Measurements from ENCODE around the gene NUDT16L1.

DNA sequence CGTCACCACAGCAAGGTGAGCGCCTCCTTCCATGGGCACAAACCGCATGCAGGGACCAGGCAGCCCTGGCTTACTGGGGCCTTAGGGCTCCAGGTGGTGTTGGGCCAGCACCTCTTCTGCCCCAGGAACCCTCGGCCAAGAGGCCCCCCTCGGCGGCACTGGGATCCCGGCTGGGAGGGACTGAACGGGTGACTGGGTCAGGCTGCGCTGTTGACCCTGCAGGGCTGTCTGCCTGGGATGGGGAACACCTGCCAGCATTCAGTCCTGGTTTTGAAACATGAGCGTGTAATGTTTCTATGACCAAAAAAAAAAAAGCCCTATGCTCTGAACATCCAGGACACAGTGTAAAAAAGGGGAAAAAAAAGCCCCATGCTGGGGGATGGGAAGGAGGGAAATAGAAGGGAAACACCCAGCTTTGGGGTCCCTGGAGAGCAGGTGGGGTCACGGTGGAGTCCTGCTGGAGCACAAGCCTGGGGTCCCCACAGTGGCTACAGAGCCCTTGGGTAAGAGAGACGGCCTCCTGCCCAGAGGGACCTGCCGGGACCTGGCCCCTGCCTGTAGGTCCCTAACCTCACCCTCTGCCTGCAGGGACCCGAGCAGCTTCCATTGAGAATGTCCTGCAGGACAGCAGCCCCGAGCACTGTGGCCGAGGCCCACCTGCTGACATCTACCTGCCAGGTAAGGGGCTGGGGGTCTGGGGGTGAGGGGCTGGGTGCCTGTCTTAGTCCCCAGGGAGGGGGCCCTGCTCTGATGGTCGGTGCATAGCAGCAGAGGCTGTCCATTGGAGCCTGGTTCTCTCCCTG, 9.9 kb upstream of the NUDT16L1 start:
- TF ChIP-seq, protein P1, sequence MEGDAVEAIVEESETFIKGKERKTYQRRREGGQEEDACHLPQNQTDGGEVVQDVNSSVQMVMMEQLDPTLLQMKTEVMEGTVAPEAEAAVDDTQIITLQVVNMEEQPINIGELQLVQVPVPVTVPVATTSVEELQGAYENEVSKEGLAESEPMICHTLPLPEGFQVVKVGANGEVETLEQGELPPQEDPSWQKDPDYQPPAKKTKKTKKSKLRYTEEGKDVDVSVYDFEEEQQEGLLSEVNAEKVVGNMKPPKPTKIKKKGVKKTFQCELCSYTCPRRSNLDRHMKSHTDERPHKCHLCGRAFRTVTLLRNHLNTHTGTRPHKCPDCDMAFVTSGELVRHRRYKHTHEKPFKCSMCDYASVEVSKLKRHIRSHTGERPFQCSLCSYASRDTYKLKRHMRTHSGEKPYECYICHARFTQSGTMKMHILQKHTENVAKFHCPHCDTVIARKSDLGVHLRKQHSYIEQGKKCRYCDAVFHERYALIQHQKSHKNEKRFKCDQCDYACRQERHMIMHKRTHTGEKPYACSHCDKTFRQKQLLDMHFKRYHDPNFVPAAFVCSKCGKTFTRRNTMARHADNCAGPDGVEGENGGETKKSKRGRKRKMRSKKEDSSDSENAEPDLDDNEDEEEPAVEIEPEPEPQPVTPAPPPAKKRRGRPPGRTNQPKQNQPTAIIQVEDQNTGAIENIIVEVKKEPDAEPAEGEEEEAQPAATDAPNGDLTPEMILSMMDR (IDR thresholded peaks at IDR 0.05; ENCODE audit: low read depth, low read length): no peak
- TF ChIP-seq MYC (IDR thresholded peaks at IDR 0.05; ENCODE audit: low read depth, low read length) (no peak), POLR2A (IDR thresholded peaks at IDR 0.05; ENCODE audit: extremely low read depth, insufficient read length) (no peak)
- TF ChIP-seq, protein P2, sequence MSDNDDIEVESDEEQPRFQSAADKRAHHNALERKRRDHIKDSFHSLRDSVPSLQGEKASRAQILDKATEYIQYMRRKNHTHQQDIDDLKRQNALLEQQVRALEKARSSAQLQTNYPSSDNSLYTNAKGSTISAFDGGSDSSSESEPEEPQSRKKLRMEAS (IDR thresholded peaks at IDR 0.05; ENCODE audit: low read depth, low read length): no peak
